H1 (cell line): ENCODE results near the gene CNNM2. TPM values are rescaled to one million over a fixed set of nuclear protein-coding genes. Genes with fewer than 3 reads are reported as not detected.

Source experiments
- CTCF ChIA-PET: fragments of 300-600 bp; sonication (Branson Sonifier 250); formaldehyde crosslinking; loops from one replicate; lab custom pipeline; 2021; ENCODE audit not compliant: partially characterized antibody; lab: Charles Lee
- POLR2A ChIA-PET: fragments of 300-600 bp; sonication (Branson Sonifier 250); formaldehyde crosslinking; loops from one replicate; lab custom pipeline; 2021; ENCODE audit warnings: inconsistent platforms; ENCODE audit not compliant: partially characterized antibody; lab: Charles Lee
- DNase-seq, 2 experiments: peaks; one replicate each; pipeline versions ENCODE4 v3.0.0 to v3.0.0-alpha.2; 2010 to 2022; ENCODE audit warnings: low spot score in 2 of 2, low read depth in 1 of 2, mixed read lengths in 1 of 2
- FAIRE-seq: peaks from 2 replicates; lab custom pipeline; 2011; peaks lifted over from hg19 to GRCh38; lab: Jason Lieb, UNC
- H2AFZ ChIP-seq: 2 replicates; pipeline ENCODE4 v1.8.1; 2012; ENCODE audit warnings: low read length, inconsistent platforms
- H2AK5ac ChIP-seq: 2 replicates; pipeline ENCODE4 v1.6.1; 2013; ENCODE audit warnings: low read depth, low read length
- H2BK120ac ChIP-seq: replicated peaks from 2 replicates; pipeline ENCODE3; 2013; ENCODE audit warnings: low read depth, low read length, inconsistent platforms
- H2BK12ac ChIP-seq: 2 replicates; pipeline ENCODE4 v1.6.1; 2013; ENCODE audit warnings: low read depth, low read length
- H2BK15ac ChIP-seq: 2 replicates; pipeline ENCODE4 v1.6.1; 2013; ENCODE audit warnings: low read length
- H2BK20ac ChIP-seq: 2 replicates; pipeline ENCODE4 v1.6.1; 2013; ENCODE audit warnings: low read length
- H2BK5ac ChIP-seq: 2 replicates; pipeline ENCODE4 v1.6.1; 2013; ENCODE audit warnings: low read depth, low read length
- H3K14ac ChIP-seq: 2 replicates; pipeline ENCODE4 v1.6.1; 2013; ENCODE audit warnings: inconsistent platforms; ENCODE audit not compliant: insufficient read length
- H3K18ac ChIP-seq: 2 replicates; pipeline ENCODE4 v1.6.1; 2013; ENCODE audit warnings: low read length; ENCODE audit errors: extremely low read depth
- H3K23ac ChIP-seq: 2 replicates; pipeline ENCODE4 v1.6.1; 2013; ENCODE audit warnings: inconsistent platforms; ENCODE audit not compliant: insufficient read length
- H3K23me2 ChIP-seq: 2 replicates; pipeline ENCODE4 v1.6.1; 2013; ENCODE audit warnings: low read depth, low read length
- H3K27ac ChIP-seq: 2 replicates; pipeline ENCODE4 v1.6.1; 2011; ENCODE audit warnings: low read depth, low read length, inconsistent platforms
- H3K27me3 ChIP-seq, 4 experiments: replicated peaks in 1 of 4; 1 replicate in 1 of 4; 2 replicates in 3 of 4; pipeline versions ENCODE4 v1.6.1 to v1.8.1; 2011 to 2013; ENCODE audit warnings: low read length in 3 of 4, mild to moderate bottlenecking in 3 of 4, inconsistent platforms in 2 of 4, mixed read lengths in 2 of 4, moderate library complexity in 1 of 4; ENCODE audit not compliant: control insufficient read depth in 3 of 4, insufficient read depth in 3 of 4; ENCODE audit errors: extremely low read depth in 1 of 4
- H3K36me3 ChIP-seq, 4 experiments: 2 replicates each; pipeline versions ENCODE4 v1.6.1 to v1.8.1; 2011 to 2013; ENCODE audit warnings: mild to moderate bottlenecking in 4 of 4, low read length in 3 of 4, moderate library complexity in 2 of 4, control low read depth in 1 of 4, inconsistent platforms in 1 of 4; ENCODE audit not compliant: insufficient read depth in 4 of 4, control insufficient read depth in 2 of 4
- H3K4ac ChIP-seq: replicated peaks from 2 replicates; pipeline ENCODE3; 2013; ENCODE audit warnings: low read length, low read depth, mixed read lengths, inconsistent platforms; ENCODE audit not compliant: insufficient read length
- H3K4me1 ChIP-seq, 4 experiments: replicated peaks in 1 of 4; 1 replicate in 1 of 4; 2 replicates in 3 of 4; pipeline versions ENCODE4 v1.6.1 to v1.8.1; 2011 to 2013; ENCODE audit warnings: low read length in 3 of 4, inconsistent platforms in 2 of 4, mixed read lengths in 1 of 4; ENCODE audit not compliant: insufficient read depth in 4 of 4, control insufficient read depth in 3 of 4
- H3K4me2 ChIP-seq, 2 experiments: 2 replicates each; pipeline versions ENCODE4 v1.6.1 to v1.8.1; 2011 to 2013; ENCODE audit warnings: low read depth in 2 of 2, low read length in 2 of 2, control low read depth in 1 of 2, inconsistent platforms in 1 of 2, mild to moderate bottlenecking in 1 of 2; ENCODE audit not compliant: insufficient read depth in 1 of 2
- H3K4me3 ChIP-seq, 4 experiments: fragments of 200-600, 300-600 bp in 1 of 4; sonication (generic), shearing (Covaris generic), sonication (Bioruptor Twin) in 1 of 4; 2 replicates each; pipeline versions ENCODE4 v1.5.1 to v1.8.1; 2011 to 2016; ENCODE audit warnings: low read length in 4 of 4, low read depth in 3 of 4, control low read depth in 2 of 4, inconsistent platforms in 2 of 4, mild to moderate bottlenecking in 2 of 4, mixed read lengths in 1 of 4, moderate library complexity in 1 of 4; ENCODE audit not compliant: insufficient read depth in 2 of 4; ENCODE audit errors: extremely low read depth in 1 of 4
- H3K56ac ChIP-seq: replicated peaks from 2 replicates; pipeline ENCODE3; 2013; ENCODE audit warnings: low read depth, mild to moderate bottlenecking, mixed read lengths, low read length, inconsistent platforms; ENCODE audit not compliant: insufficient read length
- H3K79me1 ChIP-seq: 2 replicates; pipeline ENCODE4 v1.6.1; 2013; ENCODE audit warnings: low read depth, low read length, control low read depth
- H3K79me2 ChIP-seq, 2 experiments: 2 replicates each; pipeline versions ENCODE4 v1.6.1 to v1.8.1; 2012 to 2013; ENCODE audit warnings: low read length in 2 of 2, mild to moderate bottlenecking in 2 of 2, inconsistent platforms in 1 of 2; ENCODE audit not compliant: insufficient read depth in 2 of 2, control insufficient read depth in 1 of 2
- H3K9ac ChIP-seq, 4 experiments: replicated peaks in 1 of 4; 1 replicate in 1 of 4; 2 replicates in 3 of 4; pipeline versions ENCODE4 v1.6.1 to v1.8.1; 2011 to 2013; ENCODE audit warnings: low read depth in 3 of 4, low read length in 3 of 4, control low read depth in 2 of 4, mild to moderate bottlenecking in 2 of 4, moderate library complexity in 2 of 4, inconsistent platforms in 1 of 4; ENCODE audit errors: extremely low read depth in 1 of 4
- H3K9me3 ChIP-seq, 2 experiments: 2 replicates each; pipeline versions ENCODE4 v1.6.1 to v1.8.1; 2012 to 2013; ENCODE audit warnings: mild to moderate bottlenecking in 2 of 2, moderate library complexity in 2 of 2, control low read depth in 1 of 2, inconsistent platforms in 1 of 2, low read depth in 1 of 2, low read length in 1 of 2, mixed read lengths in 1 of 2; ENCODE audit not compliant: insufficient read depth in 2 of 2
- H4K20me1 ChIP-seq, 2 experiments: replicated peaks in 1 of 2; 2 replicates each; pipeline versions ENCODE3 to v1.8.1; 2011 to 2013; ENCODE audit warnings: inconsistent platforms in 2 of 2, low read length in 2 of 2, mild to moderate bottlenecking in 1 of 2; ENCODE audit not compliant: insufficient read depth in 2 of 2, control insufficient read depth in 1 of 2
- H4K5ac ChIP-seq: 2 replicates; pipeline ENCODE4 v1.6.1; 2013; ENCODE audit warnings: low read length, low read depth, mixed read lengths, inconsistent platforms; ENCODE audit not compliant: insufficient read length
- H4K8ac ChIP-seq: 2 replicates; pipeline ENCODE4 v1.8.0; 2013; ENCODE audit warnings: mild to moderate bottlenecking, moderate library complexity, low read length, inconsistent platforms; ENCODE audit not compliant: insufficient read depth; ENCODE audit errors: extremely low read depth
- H4K91ac ChIP-seq: replicated peaks from 2 replicates; pipeline ENCODE3; 2013; ENCODE audit warnings: low read length, mixed read lengths, inconsistent platforms; ENCODE audit not compliant: insufficient read length
- ASH2L ChIP-seq: fragments of 200-600, 300-600 bp; sonication (generic); IDR thresholded peaks from one replicate; pipeline ENCODE4 v1.7.1; 2017; ENCODE audit warnings: low read length
- RAD21 ChIP-seq, 2 experiments: IDR thresholded peaks in 1 of 2; conservative IDR thresholded peaks in 1 of 2; 2 replicates each; pipeline ENCODE4 v1.6.1; 2011; ENCODE audit warnings: low read depth in 2 of 2, low read length in 2 of 2, improper control_type of control experiment in 1 of 2, inconsistent platforms in 1 of 2, mild to moderate bottlenecking in 1 of 2, moderate library complexity in 1 of 2
- SIRT6 ChIP-seq: IDR thresholded peaks from one replicate; pipeline ENCODE4 v1.7.1; 2012; ENCODE audit warnings: low read length, inconsistent platforms
- WGBS, 2 experiments: shearing (Covaris generic) in 1 of 2; methylation state at CpG; one replicate each; pipeline versions ENCODE4 v1.1.6 to v1.1.7; 2013 to 2015; ENCODE audit warnings: low lambda C conversion rate in 2 of 2, mixed read lengths in 2 of 2, inconsistent platforms in 1 of 2, low coverage in 1 of 2, missing lambda C conversion rate in 1 of 2; ENCODE audit not compliant: insufficient replicate concordance in 2 of 2, insufficient coverage in 1 of 2, insufficient read length in 1 of 2; ENCODE audit errors: extremely low coverage in 1 of 2, missing lambda C conversion rate in 1 of 2; 5-methylcytosine and 5-hydroxymethylcytosine counted together
- polyA plus RNA-seq, 7 experiments: library from polyadenylated mRNA; depleted of rRNA in 3 of 7; stranded (reverse) in 5 of 7; unstranded in 2 of 7; fragments of >200 nt in 5 of 7; fragments of 200-250 nt in 2 of 7; gene quantifications; 1 replicate in 5 of 7; 2 replicates in 1 of 7; 4 replicates in 1 of 7; pipeline versions ENCODE4 v1.2.1 to v1.2.3, GENCODE V29; 2011 to 2013; ENCODE audit warnings: missing spikeins in 2 of 7, mixed read lengths in 2 of 7
- total RNA-seq: library from RNA; stranded (reverse); fragmentation: NEBNext Ultra II Directional; extraction: Animal tissue kit (Norgen Biotek cat#: 25700); gene quantifications from 2 replicates; pipeline ENCODE4 v1.2.1, GENCODE V29; 2021

Gene CNNM2
- total and polyA plus RNA-seq, 2 of the 8 experiments (the other 6 are each of a cell fraction or from before 2014, with no cell fraction given): 7.3 to 23.6 TPM

DNA sequence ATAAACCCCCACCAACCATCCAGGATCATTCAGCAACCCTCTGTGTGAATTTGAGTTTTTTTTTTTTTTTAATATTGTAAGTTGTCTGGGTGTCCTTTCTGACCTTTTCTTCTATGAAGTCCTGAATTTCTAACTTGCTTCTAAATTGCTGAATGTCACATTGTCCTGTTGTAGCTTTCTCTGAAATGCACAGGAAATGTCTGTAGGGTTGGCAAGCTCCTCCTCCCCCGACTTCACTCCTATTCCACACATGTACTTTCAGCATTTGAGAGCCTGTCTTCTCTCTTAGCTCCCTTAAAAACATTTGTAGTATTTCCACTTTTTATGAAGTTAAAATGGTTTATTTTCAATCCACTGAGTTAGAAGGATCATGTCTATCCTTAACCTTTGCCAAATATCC is 3.3 kb upstream of the CNNM2 start:
- Histone ChIP-seq H2AFZ (no peak overlapping the region), H2AK5ac (no peak overlapping the region), H3K4me3 (no peak overlapping the region), H3K23me2 (peaks cover 12% of the 10 kb centered on the region), H2BK120ac (no peak overlapping the region), H2BK12ac (no peak overlapping the region), H3K18ac (no peak overlapping the region), H4K5ac (no peak overlapping the region), H3K9ac (no peak overlapping the region), H4K20me1 (peaks cover 4 to 7% of the 10 kb centered on the region in 2 experiments), H3K4me1 (peaks cover 0 to 10% (median 7%) of the 10 kb centered on the region in 4 experiments; a peak in 4 of 7 replicates), H3K79me1 (no peaks in the 10 kb centered on the region), H3K4me2 (no peak overlapping the region), H2BK5ac (no peak overlapping the region), H3K27me3 (peaks cover 0 to 11% (median 9%) of the 10 kb centered on the region in 4 experiments; a peak in 5 of 7 replicates), H3K14ac (no peak overlapping the region), H3K4ac (no peak overlapping the region), H3K36me3 (no peaks in the 10 kb centered on the region), H3K27ac (no peak overlapping the region), H2BK15ac (no peak overlapping the region), H3K23ac (no peak overlapping the region), H2BK20ac (no peak overlapping the region), H3K79me2 (peaks cover 0 to 8% of the 10 kb centered on the region in 2 experiments; a peak in 2 of 4 replicates), H4K91ac (no peak overlapping the region), H4K8ac (no peak overlapping the region), H3K56ac (no peak overlapping the region), H3K9me3 (no peaks in the 10 kb centered on the region)
- ChIA-PET POLR2A (interaction anchor here (0.7 to 2.1 kb wide), 3 partner anchors 13 to 80 kb away, joined by 3 to 6 read pairs (median 3); no protein-coding TSS in a partner anchor), CTCF (interaction anchor here (0.6 to 11.2 kb wide), 9 partner anchors 13 to 535 kb away, joined by 3 to 137 read pairs (median 3); no protein-coding TSS in a partner anchor)
- FAIRE-seq: no peak
- 86% methylated on average over 1 of the region's 1 CpG; no CpG with 5 or more reads in 1 of the 2 experiments for WGBS, 2 experiments
- no peak for DNase-seq
- TF ChIP-seq ASH2L (no peak), RAD21 (IDR thresholded peaks at IDR 0.05 in 1 of 2, conservative IDR thresholded peaks at IDR 0.05 in 1 of 2; ENCODE audit: low read depth in 2 of 2, low read length in 2 of 2) (no peak), SIRT6 (no peak)
